ENCODE results near the gene SIX5.

Gene SIX5

DNA sequence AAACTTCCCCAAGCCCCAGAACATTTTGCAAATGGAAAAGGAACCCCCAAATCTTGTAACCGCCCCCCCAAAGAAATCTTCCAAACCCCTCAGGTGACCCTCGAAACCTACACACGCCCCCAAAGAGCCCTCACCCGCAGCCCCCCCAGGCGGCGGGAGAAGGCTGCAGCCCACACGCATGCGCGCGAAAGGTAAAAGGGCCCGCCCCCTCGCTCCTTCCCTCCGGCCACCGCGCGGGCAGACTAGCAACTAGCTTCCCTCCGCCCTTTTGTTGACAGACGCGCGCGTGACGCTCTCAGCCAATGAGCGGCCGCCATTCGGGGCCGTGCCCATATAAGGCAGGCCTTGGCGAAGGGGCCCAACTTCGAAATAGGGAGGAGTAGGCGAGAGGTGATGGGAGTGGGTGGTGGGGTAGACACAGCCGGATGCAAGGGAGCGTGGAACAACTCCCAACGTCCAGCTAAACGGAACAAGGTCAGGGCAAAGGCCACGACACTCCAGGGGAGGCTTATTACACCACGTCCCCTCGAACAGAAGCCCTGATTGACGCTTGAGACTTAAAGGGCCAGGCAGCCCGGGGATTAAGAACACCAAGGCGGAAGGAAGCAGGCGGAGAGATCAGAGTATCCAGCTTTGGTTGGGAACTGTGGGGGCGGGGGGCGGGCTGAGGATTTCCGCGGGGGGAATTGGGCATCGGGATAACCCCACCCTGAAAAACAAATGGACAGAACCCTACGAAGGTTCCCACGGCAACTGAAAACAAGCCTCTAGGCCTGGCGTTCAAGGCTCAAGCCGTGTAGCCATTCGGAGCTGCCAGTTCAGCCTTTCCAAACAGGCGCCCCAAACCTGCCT is 51.7 kb downstream of the SIX5 start:
- Histone ChIP-seq H3K4me2 (ENCODE audit: low read length) (peak overlapping the region; percentile 92), H3F3A (ENCODE audit: control insufficient read depth, insufficient read depth) (peaks cover 5% of the 10 kb centered on the region; the same call in 1 of the 2 replicates), H3K27ac (ENCODE audit: low read depth, low read length) (peak overlapping the region; percentile 58), H3K4me1 (ENCODE audit: control insufficient read depth, low read length) (peaks cover 22% of the 10 kb centered on the region), H3K27me3 (ENCODE audit: control insufficient read depth, low read length) (no peaks in the 10 kb centered on the region), H4K20me1 (ENCODE audit: control insufficient read depth, insufficient read depth, low read depth, low read length) (no peaks in the 10 kb centered on the region), H3K9me3 (ENCODE audit: control insufficient read depth, insufficient read depth, low read length) (no peaks in the 10 kb centered on the region), H3K4me3 (ENCODE audit: low read length) (peak overlapping the region; percentile 82), H3K9me2 (replicated peaks; ENCODE audit: control insufficient read depth, low read length) (no peaks in the 10 kb centered on the region), H3K36me3 (ENCODE audit: control insufficient read depth, low read length) (peaks cover 17% of the 10 kb centered on the region), H3K79me2 (ENCODE audit: control insufficient read depth, low read length) (peaks cover 60% of the 10 kb centered on the region)
- TF ChIP-seq, protein P1, sequence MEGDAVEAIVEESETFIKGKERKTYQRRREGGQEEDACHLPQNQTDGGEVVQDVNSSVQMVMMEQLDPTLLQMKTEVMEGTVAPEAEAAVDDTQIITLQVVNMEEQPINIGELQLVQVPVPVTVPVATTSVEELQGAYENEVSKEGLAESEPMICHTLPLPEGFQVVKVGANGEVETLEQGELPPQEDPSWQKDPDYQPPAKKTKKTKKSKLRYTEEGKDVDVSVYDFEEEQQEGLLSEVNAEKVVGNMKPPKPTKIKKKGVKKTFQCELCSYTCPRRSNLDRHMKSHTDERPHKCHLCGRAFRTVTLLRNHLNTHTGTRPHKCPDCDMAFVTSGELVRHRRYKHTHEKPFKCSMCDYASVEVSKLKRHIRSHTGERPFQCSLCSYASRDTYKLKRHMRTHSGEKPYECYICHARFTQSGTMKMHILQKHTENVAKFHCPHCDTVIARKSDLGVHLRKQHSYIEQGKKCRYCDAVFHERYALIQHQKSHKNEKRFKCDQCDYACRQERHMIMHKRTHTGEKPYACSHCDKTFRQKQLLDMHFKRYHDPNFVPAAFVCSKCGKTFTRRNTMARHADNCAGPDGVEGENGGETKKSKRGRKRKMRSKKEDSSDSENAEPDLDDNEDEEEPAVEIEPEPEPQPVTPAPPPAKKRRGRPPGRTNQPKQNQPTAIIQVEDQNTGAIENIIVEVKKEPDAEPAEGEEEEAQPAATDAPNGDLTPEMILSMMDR (IDR thresholded peaks at IDR 0.05; ENCODE audit: low read depth, low read length, poor library complexity, severe bottlenecking) = no peak
- TF ChIP-seq EZH2phosphoT487 (IDR thresholded peaks at IDR 0.05; ENCODE audit: borderline replicate concordance, low read length) = no peak

DNA sequence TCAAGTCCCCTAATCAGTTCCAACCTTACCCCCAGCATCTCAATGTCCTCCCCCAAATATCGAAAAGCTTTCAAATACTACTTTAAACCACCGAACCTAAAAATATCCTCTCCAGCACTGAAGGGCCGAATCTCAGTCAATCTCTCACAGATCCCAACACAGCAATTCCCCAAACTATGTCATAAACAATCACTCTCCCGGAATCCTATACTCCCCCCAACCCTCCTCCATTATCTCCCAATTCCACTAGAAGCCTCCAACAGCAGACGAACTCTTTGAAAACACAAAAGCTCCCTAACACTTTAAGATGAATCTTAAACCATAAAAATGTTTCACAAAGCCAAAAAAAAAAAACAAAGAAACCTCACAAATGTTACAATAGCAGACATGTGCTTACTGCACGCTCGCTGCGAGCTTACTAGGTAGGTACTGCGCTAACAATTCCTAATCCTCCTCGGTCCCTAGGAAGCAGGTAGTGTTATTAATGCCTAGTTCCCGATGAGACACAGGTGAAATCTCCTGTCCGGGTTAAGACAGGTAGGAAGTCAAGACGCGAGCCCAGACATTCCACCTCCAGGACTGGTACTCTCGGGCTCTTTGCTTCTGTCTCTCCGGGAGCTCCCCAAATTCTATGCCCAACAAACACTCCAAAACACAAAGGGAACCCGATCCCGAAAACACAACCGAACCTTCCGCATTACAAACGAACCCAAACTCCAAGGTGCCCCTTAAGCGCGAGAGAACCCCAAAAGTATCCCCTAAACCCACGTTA is 52.5 kb downstream of the SIX5 start:
- TF ChIP-seq EZH2phosphoT487 (IDR thresholded peaks at IDR 0.05; ENCODE audit: borderline replicate concordance, low read length) = no peak
- TF ChIP-seq, protein P1 (IDR thresholded peaks at IDR 0.05; ENCODE audit: low read depth, low read length, poor library complexity, severe bottlenecking) = peak; percentile 27
- H3K79me2 ChIP-seq (ENCODE audit: control insufficient read depth, low read length) = peaks cover 66% of the 10 kb centered on the region

DNA sequence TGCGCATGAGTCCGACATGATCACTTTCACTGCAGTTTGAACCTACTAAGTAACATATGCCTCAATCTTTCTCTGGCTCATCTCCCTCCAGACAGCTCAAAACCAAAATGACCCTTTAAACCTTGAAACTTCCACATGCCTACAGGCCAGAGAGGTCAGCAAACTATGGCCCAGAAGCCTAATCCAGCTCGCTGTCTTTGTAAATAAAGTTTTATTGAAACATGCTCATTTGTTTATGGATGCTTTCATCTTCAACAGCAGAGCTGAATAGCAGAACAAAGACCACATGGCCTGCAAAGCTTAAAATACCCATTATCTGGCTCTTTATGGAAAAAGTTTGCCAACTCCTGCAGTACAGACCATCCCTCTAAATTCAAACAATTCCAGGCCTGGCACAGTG is 53.9 kb downstream of the SIX5 start:
- Histone ChIP-seq H3K36me3 (ENCODE audit: control insufficient read depth, low read length) (peaks cover 32% of the 10 kb centered on the region), H3K4me3 (ENCODE audit: low read length) (no peak overlapping the region), H3K27ac (ENCODE audit: low read depth, low read length) (no peak overlapping the region), H3K79me2 (ENCODE audit: control insufficient read depth, low read length) (peaks cover 79% of the 10 kb centered on the region), H3K27me3 (ENCODE audit: control insufficient read depth, low read length) (no peaks in the 10 kb centered on the region), H3K4me1 (ENCODE audit: control insufficient read depth, low read length) (peaks cover 36% of the 10 kb centered on the region), H4K20me1 (ENCODE audit: control insufficient read depth, insufficient read depth, low read depth, low read length) (no peaks in the 10 kb centered on the region), H3K4me2 (ENCODE audit: low read length) (peak overlapping the region; percentile 68; the same call in 1 of the 2 replicates), H3K9me2 (replicated peaks; ENCODE audit: control insufficient read depth, low read length) (no peaks in the 10 kb centered on the region), H3K9me3 (ENCODE audit: control insufficient read depth, insufficient read depth, low read length) (no peaks in the 10 kb centered on the region), H3F3A (ENCODE audit: control insufficient read depth, insufficient read depth) (peaks cover 10% of the 10 kb centered on the region)
- TF ChIP-seq, protein P1 (IDR thresholded peaks at IDR 0.05; ENCODE audit: low read depth, low read length, poor library complexity, severe bottlenecking) = no peak
- TF ChIP-seq EZH2phosphoT487 (IDR thresholded peaks at IDR 0.05; ENCODE audit: borderline replicate concordance, low read length) = no peak

More for the DNA sequence above, 52.5 kb downstream of the SIX5 start:
- peak overlapping the region; percentile 82 for H3K4me3 ChIP-seq (ENCODE audit: low read length)
- H3K27me3 ChIP-seq (ENCODE audit: control insufficient read depth, low read length) = no peaks in the 10 kb centered on the region
- peak overlapping the region; percentile 47 for H3K27ac ChIP-seq (ENCODE audit: low read depth, low read length)
- peak overlapping the region; percentile 68 for H3K4me2 ChIP-seq (ENCODE audit: low read length)
- H3K4me1 ChIP-seq (ENCODE audit: control insufficient read depth, low read length) = peaks cover 24% of the 10 kb centered on the region
- no peaks in the 10 kb centered on the region for H3K9me3 ChIP-seq (ENCODE audit: control insufficient read depth, insufficient read depth, low read length)
- H3K36me3 ChIP-seq (ENCODE audit: control insufficient read depth, low read length) = peaks cover 25% of the 10 kb centered on the region
- peaks cover 5% of the 10 kb centered on the region; the same call in 1 of the 2 replicates for H3F3A ChIP-seq (ENCODE audit: control insufficient read depth, insufficient read depth)
- no peaks in the 10 kb centered on the region for H4K20me1 ChIP-seq (ENCODE audit: control insufficient read depth, insufficient read depth, low read depth, low read length)
- H3K9me2 ChIP-seq (replicated peaks; ENCODE audit: control insufficient read depth, low read length) = no peaks in the 10 kb centered on the region
